Natural killer cell (primary cell): Measurements from ENCODE around the gene HIVEP3. TPM values are rescaled to one million over a fixed set of nuclear protein-coding genes. Genes with fewer than 3 reads are reported as not detected.

Experiments
- ATAC-seq, 3 donors: fragments of 150-1000 bp in 2 of 3; fragments of 200-7000 bp in 1 of 3; cut with Tn5 transposase; 1 replicate in 1 of 3; 2 replicates in 2 of 3; pipeline ENCODE4 v1.10.0; 2021; ENCODE audit warnings: mild to moderate bottlenecking in 2 of 3, moderate library complexity in 2 of 3
- DNase-seq, 2 donors: peaks; one replicate each; pipeline versions ENCODE4 v3.0.0 to v3.0.0-alpha.2; 2013 to 2021; ENCODE audit warnings: mixed read lengths in 1 of 2
- H3K27ac ChIP-seq: one replicate; pipeline ENCODE4 v1.5.1; 2013; ENCODE audit warnings: mild to moderate bottlenecking, low read length
- H3K27me3 ChIP-seq: one replicate; pipeline ENCODE4 v1.6.1; 2013; ENCODE audit warnings: low read length; ENCODE audit not compliant: control insufficient read depth, insufficient read depth
- H3K36me3 ChIP-seq: one replicate; pipeline ENCODE4 v1.6.1; 2013; ENCODE audit warnings: low read length; ENCODE audit not compliant: control insufficient read depth, insufficient read depth
- H3K4me1 ChIP-seq: one replicate; pipeline ENCODE4 v1.6.1; 2013; ENCODE audit warnings: low read length; ENCODE audit not compliant: control insufficient read depth, insufficient read depth
- H3K4me3 ChIP-seq: one replicate; pipeline ENCODE4 v1.5.1; 2013; ENCODE audit warnings: low read length
- H3K9me3 ChIP-seq: one replicate; pipeline ENCODE4 v1.6.1; 2013; ENCODE audit warnings: low read length; ENCODE audit not compliant: control insufficient read depth, insufficient read depth
- H3K27ac Mint-ChIP-seq, 2 donors: one replicate each; pipeline ENCODE4 v1.8.0; 2022; ENCODE audit warnings: mild to moderate bottlenecking in 2 of 2, mixed read lengths in 2 of 2, moderate library complexity in 1 of 2
- H3K27me3 Mint-ChIP-seq, 2 donors: one replicate each; pipeline ENCODE4 v1.8.0; 2022; ENCODE audit warnings: low read depth in 2 of 2, mixed read lengths in 2 of 2
- H3K36me3 Mint-ChIP-seq: one replicate; pipeline ENCODE4 v1.8.0; 2022; ENCODE audit warnings: mixed read lengths
- H3K4me1 Mint-ChIP-seq, 2 donors: one replicate each; pipeline ENCODE4 v1.8.0; 2022; ENCODE audit warnings: mixed read lengths in 2 of 2
- H3K4me3 Mint-ChIP-seq: one replicate; pipeline ENCODE4 v1.8.0; 2022; ENCODE audit warnings: mild to moderate bottlenecking, moderate library complexity, mixed read lengths
- H3K9me3 Mint-ChIP-seq, 2 donors: one replicate each; pipeline ENCODE4 v1.8.0; 2022; ENCODE audit warnings: mixed read lengths in 2 of 2
- CTCF ChIP-seq: fragments of 200-600 bp; IDR thresholded peaks from one replicate; pipeline ENCODE4 v1.8.0; 2022; ENCODE audit warnings: antibody characterized with exemption
- WGBS: methylation state at CpG from one replicate; pipeline ENCODE4 v1.1.7; 2013; ENCODE audit warnings: missing lambda C conversion rate; ENCODE audit not compliant: insufficient coverage; 5-methylcytosine and 5-hydroxymethylcytosine counted together
- intact Hi-C: fragments of 100-400 bp; cut with micrococcal nuclease; formaldehyde crosslinking; loops from one replicate; pipeline ENCODE4 v1.14.2; 2022
- total RNA-seq, 4 donors: library from RNA; stranded (reverse); fragments of 120-200 nt in 1 of 4; gene quantifications; one replicate each; pipeline versions ENCODE4 v1.2.3 to v1.2.4, GENCODE V29; 2013 to 2022

HIVEP3 gene
- total RNA-seq, 3 donors from 2014 or later (not counting 1 experiment from before 2014, with no cell fraction given) = 26.2 to 35.2 (median 29.8) TPM

DNA sequence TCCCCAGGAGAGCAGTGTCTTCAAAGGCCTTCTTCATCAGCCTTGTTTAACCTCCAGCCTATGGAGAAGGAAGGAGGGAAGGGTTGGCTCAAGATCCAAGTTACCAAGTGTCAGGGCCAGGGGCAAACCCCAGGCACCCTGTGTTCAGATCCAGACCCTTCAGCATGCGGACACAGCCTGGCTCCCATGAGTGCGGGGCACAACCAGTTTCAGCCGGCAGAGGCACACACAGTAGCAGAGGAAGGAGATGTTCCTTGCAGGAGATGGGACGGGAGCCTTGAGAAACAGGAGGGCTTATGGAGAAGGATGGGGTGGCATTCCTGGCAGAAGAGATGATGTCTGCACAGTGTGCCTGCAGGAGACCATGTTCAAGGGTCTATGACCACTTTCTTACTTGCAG lies 272.5 kb downstream of the HIVEP3 start:
- Mint-ChIP-seq H3K27me3 (no peaks in the 10 kb centered on the region), H3K4me1 (peaks cover 29 to 47% of the 10 kb centered on the region in 2 donors), H3K4me3 (no peak overlapping the region), H3K9me3 (no peaks in the 10 kb centered on the region), H3K36me3 (no peaks in the 10 kb centered on the region), H3K27ac (no peak overlapping the region)
- DNase-seq (no peak), ATAC-seq (no peak)
- intact Hi-C loops = no loop called here
- Histone ChIP-seq H3K9me3 (no peaks in the 10 kb centered on the region), H3K36me3 (no peaks in the 10 kb centered on the region), H3K27me3 (no peaks in the 10 kb centered on the region), H3K4me3 (no peak overlapping the region), H3K4me1 (peaks cover 11% of the 10 kb centered on the region), H3K27ac (no peak overlapping the region)
- TF ChIP-seq CTCF = no peak
- 98% methylated on average over 4 of the region's 4 CpGs for WGBS

DNA sequence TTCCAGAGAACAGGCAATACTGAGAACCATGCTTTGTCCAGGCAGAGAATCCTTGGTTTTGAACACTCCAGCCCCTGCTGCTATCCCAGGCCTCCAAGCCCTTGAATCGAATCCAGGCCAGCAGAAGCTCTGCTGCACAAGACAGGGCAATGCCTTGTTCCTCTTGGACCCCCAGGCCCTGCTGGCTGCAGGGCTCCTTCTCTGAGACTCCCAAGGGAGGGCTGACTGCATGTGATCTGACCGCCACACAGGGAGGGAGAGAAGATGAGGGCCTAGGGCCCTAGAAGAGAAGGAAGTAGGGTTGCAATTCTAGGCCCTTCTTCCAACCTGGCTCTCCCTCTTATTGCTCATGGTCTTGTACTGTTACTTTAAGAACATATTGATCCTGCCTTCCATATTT lies 273.7 kb downstream of the HIVEP3 start:
- no peak for TF ChIP-seq CTCF
- DNase-seq = no peak

GRCh38 chr1:41642922-41643821 lies 275.6 kb downstream of the HIVEP3 start:
- H3K36me3 Mint-ChIP-seq = no peaks in the 10 kb centered on the region
- intact Hi-C loops = no loop called here
- 93% methylated on average over 11 of the region's 13 CpGs for WGBS

More for the DNA sequence above, 273.7 kb downstream of the HIVEP3 start:
- no peak for ATAC-seq
- Histone ChIP-seq H3K36me3 (no peaks in the 10 kb centered on the region), H3K4me3 (no peak overlapping the region), H3K27ac (no peak overlapping the region), H3K9me3 (no peaks in the 10 kb centered on the region), H3K4me1 (peaks cover 11% of the 10 kb centered on the region), H3K27me3 (no peaks in the 10 kb centered on the region)
- H3K27me3 Mint-ChIP-seq = no peaks in the 10 kb centered on the region
- peaks cover 24 to 39% of the 10 kb centered on the region in 2 donors for H3K4me1 Mint-ChIP-seq
- 81% methylated on average over 2 of the region's 2 CpGs for WGBS
- intact Hi-C loops = no loop called here
- H3K4me3 Mint-ChIP-seq = no peak overlapping the region
- H3K27ac Mint-ChIP-seq = no peak overlapping the region
- H3K36me3 Mint-ChIP-seq = no peaks in the 10 kb centered on the region
- H3K9me3 Mint-ChIP-seq = no peaks in the 10 kb centered on the region

More at GRCh38 chr1:41642922-41643821, 275.6 kb downstream of the HIVEP3 start:
- Histone ChIP-seq H3K4me3 (no peak overlapping the region), H3K27me3 (no peaks in the 10 kb centered on the region), H3K9me3 (no peaks in the 10 kb centered on the region), H3K27ac (no peak overlapping the region), H3K4me1 (peaks cover 23% of the 10 kb centered on the region), H3K36me3 (no peaks in the 10 kb centered on the region)
- Mint-ChIP-seq H3K9me3 (no peaks in the 10 kb centered on the region), H3K27ac (no peak overlapping the region), H3K4me1 (peaks cover 31 to 45% of the 10 kb centered on the region in 2 donors), H3K4me3 (no peak overlapping the region), H3K27me3 (no peaks in the 10 kb centered on the region)
- no peak for DNase-seq
- ATAC-seq = no peak
- TF ChIP-seq CTCF = no peak
